Smooth muscle cell of the coronary artery (primary cell): ENCODE results near the gene ZNF587. TPM values are rescaled to one million over a fixed set of nuclear protein-coding genes. Genes with fewer than 3 reads are reported as not detected.

Experiments
- total RNA-seq: library from RNA; depleted of rRNA; stranded (reverse); fragments of >200 nt; gene quantifications from 2 replicates; pipeline ENCODE4 v1.2.3, GENCODE V29; 2014; ENCODE audit warnings: low replicate concordance

Gene ZNF587
- total RNA-seq: 16.4 and 25.2 TPM in 2 replicates

DNA sequence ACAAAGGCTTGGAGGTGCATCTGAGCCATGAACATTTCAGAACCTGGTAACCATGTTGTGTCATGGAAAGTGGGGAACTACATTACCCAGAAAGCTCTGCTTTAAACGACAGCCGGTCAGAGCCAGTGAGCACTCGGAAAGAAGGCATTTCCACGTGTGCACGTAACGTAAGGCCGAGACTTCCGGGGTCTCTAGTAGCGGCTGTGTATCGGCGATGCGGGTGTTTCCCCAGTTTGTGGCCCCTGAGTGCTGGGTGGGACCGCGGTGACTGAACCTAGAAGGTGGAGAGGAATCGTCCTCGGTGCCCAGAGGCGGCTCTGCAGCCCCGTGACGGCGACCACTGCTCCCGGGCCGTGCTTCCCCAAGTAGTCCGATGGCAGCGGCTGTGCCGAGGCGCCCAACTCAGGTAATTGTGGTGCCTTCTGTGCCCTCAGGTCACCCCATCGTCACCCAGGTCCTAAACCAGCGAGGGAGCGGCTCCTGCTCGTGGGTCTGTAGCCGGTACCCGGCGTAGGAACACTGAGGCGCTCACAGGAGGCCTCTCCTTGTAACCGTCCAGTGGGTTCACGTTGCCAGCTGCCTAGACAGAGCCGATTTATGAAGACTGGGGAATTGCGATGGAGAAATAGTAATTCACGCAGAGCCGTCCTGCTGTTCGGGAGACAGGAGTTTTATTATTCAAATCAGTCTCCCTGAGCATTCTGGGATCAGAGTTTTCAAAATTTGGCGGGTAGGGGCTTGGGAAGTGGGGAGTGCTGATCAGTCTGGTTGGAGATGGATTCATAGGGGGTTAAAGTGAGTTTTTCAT lies at the start of gene ZNF587:
ZNF587 (plus strand) TSS at position 194 of the 808 bp plus-strand sequence; CDS start at position 374, 180 bp downstream.

DNA sequence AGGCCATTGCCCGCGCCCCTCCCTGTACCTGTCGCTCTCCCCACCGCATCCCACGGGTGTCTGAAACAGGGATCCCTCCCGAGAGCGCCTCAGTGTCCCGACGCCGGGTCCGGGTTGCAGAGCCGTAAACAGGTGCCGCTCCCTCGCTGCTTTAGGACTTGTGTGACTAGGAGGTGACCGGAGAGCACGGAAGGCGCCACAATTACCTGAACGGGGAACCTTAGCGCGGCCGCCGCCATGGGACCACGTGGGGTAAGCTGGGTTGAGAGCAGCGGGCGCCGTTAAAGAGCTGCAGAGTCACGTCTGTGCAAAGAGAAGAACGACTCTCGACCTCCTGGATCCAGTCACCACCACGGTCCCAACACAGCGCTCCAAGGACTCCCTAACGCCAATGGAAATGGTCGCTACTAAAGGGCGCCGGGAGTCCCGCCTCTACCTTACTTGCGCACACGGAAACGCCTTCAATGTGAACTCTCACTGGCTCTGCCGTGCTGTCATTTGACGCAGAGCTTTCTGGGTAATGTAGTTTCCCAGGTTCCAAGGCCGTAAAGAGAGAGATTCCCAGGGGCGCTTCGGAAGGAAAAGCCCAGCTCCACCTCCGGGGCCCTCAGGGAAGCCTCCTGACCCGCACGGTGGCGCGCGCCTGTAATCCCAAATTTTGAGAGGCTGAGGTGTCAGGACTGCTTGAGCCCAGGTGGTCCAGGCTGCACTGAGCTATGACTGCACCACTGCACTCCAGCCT lies 35.0 kb upstream of the ZNF587 start, which contains the start of gene ZNF552:
ZNF552 (minus strand) TSS at position 409 of the 742 bp plus-strand sequence; CDS start at position 239, 170 bp downstream.

DNA sequence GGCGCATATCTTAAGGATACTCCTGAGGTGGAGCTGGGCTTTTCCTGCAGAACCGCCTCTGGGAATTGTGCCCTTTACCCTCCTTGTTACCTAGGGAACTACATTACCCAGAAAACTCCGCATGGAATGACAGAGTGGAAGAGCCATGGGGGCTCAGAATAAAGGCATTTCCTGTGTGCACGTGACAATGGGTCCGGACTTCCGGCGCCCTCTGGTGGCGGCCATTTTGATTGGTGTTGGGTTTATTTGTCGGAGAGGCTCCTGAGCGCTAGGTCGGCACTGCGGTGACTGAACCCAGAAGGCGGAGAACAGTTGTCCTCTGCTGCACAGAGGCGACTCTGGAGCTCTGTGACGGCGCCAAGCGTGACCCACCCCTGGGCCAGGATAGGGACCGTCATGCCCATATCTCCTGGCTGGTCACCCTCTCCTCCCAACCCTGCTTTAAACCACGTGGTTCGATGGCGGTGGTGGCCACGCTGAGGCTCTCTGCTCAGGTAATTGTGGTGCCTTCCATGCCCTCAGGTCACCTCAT lies 19.5 kb upstream of the ZNF587 start, which contains the start of gene ZNF587B:
ZNF587B (plus strand) TSS at position 229 of the 532 bp plus-strand sequence; CDS start at position 459, 230 bp downstream.

DNA sequence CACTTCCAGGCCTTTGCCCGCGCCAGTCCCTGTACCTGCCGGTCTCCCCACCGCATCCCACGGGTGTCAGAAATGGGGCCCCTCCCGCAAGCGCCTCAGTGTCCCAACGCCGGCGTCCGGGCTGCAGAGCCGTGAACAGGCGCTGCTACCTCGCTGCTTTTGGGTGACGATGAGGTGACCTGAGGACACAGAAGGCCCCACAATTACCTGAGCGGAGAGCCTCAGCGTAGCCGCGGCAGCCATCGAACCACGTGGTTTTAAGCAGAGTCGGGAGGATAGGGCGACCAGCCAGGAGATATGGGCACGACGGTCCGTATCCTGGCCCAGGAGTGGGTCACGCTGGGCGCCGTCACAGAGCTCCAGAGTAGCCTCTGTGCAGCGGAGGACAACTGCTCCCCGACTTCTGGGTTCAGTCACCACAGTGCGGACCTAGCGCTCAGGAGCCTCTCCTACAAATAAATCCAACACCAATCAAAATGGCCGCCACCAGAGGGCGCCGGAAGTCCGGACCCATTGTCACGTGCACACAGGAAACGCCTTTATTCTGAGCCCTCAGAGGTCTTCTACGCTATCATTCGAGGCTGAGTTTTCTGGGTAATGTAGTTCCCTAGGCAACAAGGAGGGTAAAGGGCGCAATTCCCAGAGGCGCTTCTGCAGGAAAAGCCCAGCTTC lies 39.0 kb downstream of the ZNF587 start, which contains the start of gene ZNF814:
ZNF814 (minus strand) TSS at position 478 of the 672 bp plus-strand sequence; CDS start at position 243, 235 bp downstream.

Other genes with a start within 250 kb of the ZNF587 start
- 0.70 and 4.1 TPM in 2 replicates for gene ZNF530, start 250.0 kb upstream of the ZNF587 start, total RNA-seq
- 12.3 and 25.0 TPM in 2 replicates for gene ZNF134, start 235.6 kb upstream of the ZNF587 start, total RNA-seq
- gene ZNF211, start 216.7 kb upstream of the ZNF587 start, total RNA-seq: 10.9 and 13.9 TPM in 2 replicates
- not detected in 2 replicates for gene ZSCAN4, start 180.9 kb upstream of the ZNF587 start, total RNA-seq
- gene ZNF551, start 167.9 kb upstream of the ZNF587 start, total RNA-seq: 4.0 and 7.0 TPM in 2 replicates
- gene ZNF154, start 140.7 kb upstream of the ZNF587 start, total RNA-seq: 4.4 and 4.9 TPM in 2 replicates
- 9.6 and 11.1 TPM in 2 replicates for gene ZNF671, start 122.2 kb upstream of the ZNF587 start, total RNA-seq
- gene ZNF776, start 103.0 kb upstream of the ZNF587 start, total RNA-seq: 11.8 and 17.5 TPM in 2 replicates
- 12.6 and 15.9 TPM in 2 replicates for gene ZNF586, start 80.2 kb upstream of the ZNF587 start, total RNA-seq
- gene ZNF552, start 34.9 kb upstream of the ZNF587 start, total RNA-seq: 3.4 and 3.7 TPM in 2 replicates
- gene ZNF587B, start 19.6 kb upstream of the ZNF587 start, total RNA-seq: 13.1 and 17.8 TPM in 2 replicates
- gene ZNF814, start 39.2 kb downstream of the ZNF587 start, total RNA-seq: 7.5 and 7.7 TPM in 2 replicates
- gene ZNF417, start 66.7 kb downstream of the ZNF587 start, total RNA-seq: 18.7 and 22.5 TPM in 2 replicates
- 5.1 and 12.8 TPM in 2 replicates for gene ZNF418, start 85.5 kb downstream of the ZNF587 start, total RNA-seq
- 4.3 and 6.0 TPM in 2 replicates for gene ZNF256, start 97.8 kb downstream of the ZNF587 start, total RNA-seq
- 0.23 TPM in 2 replicates for gene C19orf18, start 124.7 kb downstream of the ZNF587 start, total RNA-seq
- gene ZNF606, start 153.0 kb downstream of the ZNF587 start, total RNA-seq: 7.4 and 12.3 TPM in 2 replicates
- gene ZSCAN1, start 184.2 kb downstream of the ZNF587 start, total RNA-seq: 0.23 TPM in 1 of 2 replicates, not detected in the other
- gene ZNF135, start 209.4 kb downstream of the ZNF587 start, total RNA-seq: 3.6 and 3.9 TPM in 2 replicates
- 12.3 and 26.2 TPM in 2 replicates for gene ZSCAN18, start 248.4 kb downstream of the ZNF587 start, total RNA-seq